ENCODE measurements around the gene FPR3.

DNA sequence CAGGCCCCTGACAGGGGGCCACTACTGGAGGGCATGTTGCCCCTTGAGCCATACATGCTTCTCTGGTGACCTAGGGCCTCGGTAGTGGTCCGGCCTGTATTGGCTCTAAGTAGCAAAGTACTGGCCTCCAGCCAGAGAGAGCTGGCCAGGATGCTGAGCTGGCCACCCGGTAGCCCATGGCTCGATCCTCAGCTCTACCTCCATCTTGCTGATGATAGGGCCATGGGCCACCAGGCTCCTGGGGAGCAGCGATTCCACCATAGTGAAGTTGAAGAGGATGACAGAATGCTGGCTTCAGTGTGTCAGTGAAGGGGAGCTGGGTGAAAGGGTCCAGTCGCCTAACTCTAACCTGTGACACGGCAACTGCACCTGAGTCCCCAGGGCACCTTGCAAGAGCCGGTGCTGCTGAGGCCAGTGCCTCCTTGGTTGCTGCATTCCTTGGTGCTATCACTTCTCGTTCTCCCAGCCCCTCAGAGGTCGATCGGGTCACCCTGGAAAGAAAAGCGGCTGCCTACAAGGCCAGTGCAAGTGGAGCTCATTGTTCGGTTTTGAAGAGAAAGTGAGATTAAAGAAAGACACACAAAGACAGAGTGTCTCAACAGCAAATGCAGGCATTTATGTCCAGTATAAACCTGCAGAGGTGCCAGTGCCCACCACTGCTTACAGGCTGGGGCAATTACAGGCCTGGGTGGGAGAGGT is 5.0 kb downstream of the FPR3 start:
- TF ChIP-seq CTCF (IDR thresholded peaks at IDR 0.05): no peak
- TF ChIP-seq POLR2A (IDR thresholded peaks at IDR 0.05): no peak
- no peak for TF ChIP-seq POLR2AphosphoS5 (IDR thresholded peaks at IDR 0.05; ENCODE audit: insufficient read depth in 1 of 2, low read depth in 1 of 2)
